Heart left ventricle (tissue), 16 donors: ENCODE results near the gene CMKLR1. TPM values are rescaled to one million over a fixed set of nuclear protein-coding genes. Genes with fewer than 3 reads are reported as not detected.

Experiments
- ATAC-seq, 4 donors: fragments of 200-7000 bp; cut with Tn5 transposase; one replicate each; pipeline ENCODE4 v1.9.1; 2020 to 2022; ENCODE audit warnings: moderate library complexity in 4 of 4, mild to moderate bottlenecking in 3 of 4, moderate number of reproducible peaks in 1 of 4
- DNase-seq, 5 donors: peaks; one replicate each; pipeline ENCODE4 v3.0.0-alpha.2; 2020
- H3K27ac ChIP-seq, 12 donors: fragments of 200-600 bp; sonication (generic) in 4 of 12; one replicate each; pipeline versions ENCODE4 v1.5.0 to v1.8.0; 2016 to 2022; ENCODE audit warnings: mild to moderate bottlenecking in 2 of 12
- H3K27me3 ChIP-seq, 9 donors: fragments of 200-600 bp; sonication (generic) in 2 of 9; one replicate each; pipeline versions ENCODE4 v1.5.1 to v1.8.0; 2016 to 2022; ENCODE audit warnings: mild to moderate bottlenecking in 3 of 9
- H3K36me3 ChIP-seq, 9 donors: fragments of 200-600 bp; sonication (generic) in 2 of 9; one replicate each; pipeline versions ENCODE4 v1.5.0 to v1.8.0; 2018 to 2022; ENCODE audit warnings: mild to moderate bottlenecking in 2 of 9
- H3K4me1 ChIP-seq, 12 donors: fragments of 200-600 bp; sonication (generic) in 4 of 12; one replicate each; pipeline versions ENCODE4 v1.5.0 to v1.8.0; 2016 to 2022; ENCODE audit warnings: mild to moderate bottlenecking in 3 of 12
- H3K4me3 ChIP-seq, 12 donors: fragments of 200-600 bp; sonication (generic) in 4 of 12; one replicate each; pipeline versions ENCODE4 v1.5.0 to v1.8.0; 2017 to 2022; ENCODE audit warnings: mild to moderate bottlenecking in 9 of 12, moderate library complexity in 4 of 12
- H3K9me3 ChIP-seq, 12 donors: fragments of 200-600 bp; sonication (generic) in 4 of 12; one replicate each; pipeline versions ENCODE4 v1.5.0 to v1.8.0; 2016 to 2022; ENCODE audit warnings: mild to moderate bottlenecking in 1 of 12
- POLR2A ChIP-seq, 2 donors: fragments of 450-650 bp; IDR thresholded peaks; one replicate each; pipeline ENCODE4 v1.6.1; 2017; ENCODE audit warnings: antibody characterized with exemption in 2 of 2, mild to moderate bottlenecking in 2 of 2, moderate library complexity in 2 of 2
- WGBS, 4 donors: extraction: QIAGEN DNeasy Blood & Tissue Kit in 2 of 4; methylation state at CpG; one replicate each; pipeline versions ENCODE4 v1.1.5 to v1.1.7; 2013 to 2018; 5-methylcytosine and 5-hydroxymethylcytosine counted together
- intact Hi-C, 10 donors: fragments of 100-400 bp; cut with DNase I; formaldehyde crosslinking; loops; one replicate each; pipeline versions ENCODE4 v1.11.1 to v1.14.2; 2022
- polyA plus RNA-seq, 2 donors: library from polyadenylated mRNA; stranded (reverse); fragments of 200-250 nt; gene quantifications; one replicate each; pipeline ENCODE4 v1.2.3, GENCODE V29; 2013
- total RNA-seq, 9 donors: library from RNA; depleted of rRNA in 2 of 9; stranded (reverse); fragments of >200 nt in 2 of 9; fragmentation: NEBNext Ultra II Directional in 3 of 9; extraction: Animal tissue kit (Norgen Biotek cat#: 25700) in 3 of 9; gene quantifications; one replicate each; pipeline versions ENCODE4 v1.1.0 to v1.2.4, GENCODE V29; 2016 to 2023
- TF ChIP-seq, protein P1 (sequence below), 12 donors: fragments of 200-600 bp; sonication (generic) in 4 of 12; IDR thresholded peaks; one replicate each; pipeline versions ENCODE4 v1.5.0 to v1.8.0; 2018 to 2022; ENCODE audit warnings: antibody characterized with exemption in 12 of 12, mild to moderate bottlenecking in 5 of 12
- donor health status: ischemic (EF 13 %, LVEDD 7.1; RV severe dilation, severe dysfunction).
- donor health status: healthy with polysubstance abuse.
- donor health status: DM: no; HTN: yes; CAD: no.
- donor health status: DM: no; HTN: no; CAD: no.
- donor health status: ischemic (EF 25% LVEDD 6.9; RV normal size, moderate dysfunction).
- donor health status: ischemic (EF 25% LVEDD 5.7; RV mildly dilated, moderate dysfunction).
- donor health status: healthy.
- donor health status: DM: yes; HTN: yes; CAD: no.
- donor health status: ischemic (EF 35%, LVEDD 5.7; RV mildly dilated, moderate dysfunction).
- donor health status: nonischemic (EF 11% LVEDD 7.7; RV severe dilation, severe dysfunction).
- donor health status: DM: yes; HTN: yes; CAD: no.
- donor health status: PGD.
- donor health status: ischemic (EF 29% LVEDD 5.4; RV normal size, mild dysfunction).
- donor health status: nonischemic (EF 23%, LVEDD 6.1; RV moderate dilation, normal function).

CMKLR1 gene
- total and polyA plus RNA-seq, 11 donors: 2.0 to 47.3 (median 7.0) TPM

DNA sequence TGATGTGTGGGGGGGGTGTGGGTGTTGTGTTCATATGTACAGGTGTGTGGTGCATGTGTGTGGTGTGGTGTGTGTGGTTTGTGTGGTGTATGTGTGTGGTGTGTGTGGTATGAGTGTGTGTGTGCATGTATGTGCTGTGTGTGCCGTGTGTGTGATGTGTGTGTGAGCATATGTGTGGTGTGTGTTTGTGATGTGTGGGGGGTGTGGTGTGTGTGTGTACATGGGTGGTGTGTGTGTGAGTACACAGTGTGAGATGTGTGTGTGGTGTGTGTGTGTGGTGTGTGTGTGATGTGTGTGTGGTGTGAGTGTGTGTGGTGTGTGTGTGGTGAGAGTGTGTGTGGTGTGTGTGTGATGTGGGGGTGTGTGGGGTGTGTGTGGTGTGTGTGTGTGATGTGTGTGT, 24.5 kb upstream of the CMKLR1 start:
- ATAC-seq (no peak), DNase-seq (no peak)
- Histone ChIP-seq H3K9me3 (no peaks in the 10 kb centered on the region), H3K4me1 (peaks cover 0 to 10% (median 0%) of the 10 kb centered on the region in 12 donors), H3K36me3 (no peaks in the 10 kb centered on the region), H3K4me3 (no peak overlapping the region), H3K27ac (no peak overlapping the region), H3K27me3 (peaks cover 0 to 7% (median 0%) of the 10 kb centered on the region in 9 donors)
- intact Hi-C loops: no loop called here
- no peak for TF ChIP-seq POLR2A (IDR thresholded peaks at IDR 0.05)
- TF ChIP-seq, protein P1, sequence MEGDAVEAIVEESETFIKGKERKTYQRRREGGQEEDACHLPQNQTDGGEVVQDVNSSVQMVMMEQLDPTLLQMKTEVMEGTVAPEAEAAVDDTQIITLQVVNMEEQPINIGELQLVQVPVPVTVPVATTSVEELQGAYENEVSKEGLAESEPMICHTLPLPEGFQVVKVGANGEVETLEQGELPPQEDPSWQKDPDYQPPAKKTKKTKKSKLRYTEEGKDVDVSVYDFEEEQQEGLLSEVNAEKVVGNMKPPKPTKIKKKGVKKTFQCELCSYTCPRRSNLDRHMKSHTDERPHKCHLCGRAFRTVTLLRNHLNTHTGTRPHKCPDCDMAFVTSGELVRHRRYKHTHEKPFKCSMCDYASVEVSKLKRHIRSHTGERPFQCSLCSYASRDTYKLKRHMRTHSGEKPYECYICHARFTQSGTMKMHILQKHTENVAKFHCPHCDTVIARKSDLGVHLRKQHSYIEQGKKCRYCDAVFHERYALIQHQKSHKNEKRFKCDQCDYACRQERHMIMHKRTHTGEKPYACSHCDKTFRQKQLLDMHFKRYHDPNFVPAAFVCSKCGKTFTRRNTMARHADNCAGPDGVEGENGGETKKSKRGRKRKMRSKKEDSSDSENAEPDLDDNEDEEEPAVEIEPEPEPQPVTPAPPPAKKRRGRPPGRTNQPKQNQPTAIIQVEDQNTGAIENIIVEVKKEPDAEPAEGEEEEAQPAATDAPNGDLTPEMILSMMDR (IDR thresholded peaks at IDR 0.05): no peak
- WGBS, 4 donors: 50 to 98% (median 96%) methylated on average over 1 of the region's 1 CpG

DNA sequence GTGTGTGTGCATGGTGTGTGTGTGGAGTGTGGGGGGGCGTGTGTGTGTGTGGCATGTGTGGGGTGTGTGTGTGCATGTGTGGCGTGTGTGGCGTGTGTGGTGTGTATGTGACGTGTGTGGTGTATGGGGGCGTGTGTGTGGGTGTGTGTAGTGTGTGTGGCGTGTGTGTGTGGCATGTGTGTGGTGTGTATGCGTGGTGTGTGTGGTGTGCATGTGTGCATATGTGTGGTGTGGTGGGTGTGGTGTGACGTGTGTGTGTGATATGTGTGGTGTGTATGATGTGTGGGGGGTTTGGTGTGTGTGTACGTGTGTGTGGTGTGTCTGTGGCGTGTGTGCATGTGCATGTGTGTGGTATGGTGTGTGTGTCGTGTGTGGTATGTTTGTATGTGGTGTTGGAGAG, 24.1 kb upstream of the CMKLR1 start:
- H3K4me3 ChIP-seq: no peak overlapping the region
- DNase-seq (no peak), ATAC-seq (no peak)
- WGBS, 4 donors: 69 to 93% (median 91%) methylated on average over 11 of the region's 11 CpGs
- H3K4me1 ChIP-seq: peaks cover 0 to 6% (median 0%) of the 10 kb centered on the region in 12 donors
- H3K36me3 ChIP-seq: no peaks in the 10 kb centered on the region
- no peak overlapping the region for H3K27ac ChIP-seq
- intact Hi-C loops: no loop called here
- TF ChIP-seq, protein P1 (IDR thresholded peaks at IDR 0.05): no peak
- no peak for TF ChIP-seq POLR2A (IDR thresholded peaks at IDR 0.05)
- peaks cover 0 to 10% (median 0%) of the 10 kb centered on the region in 9 donors for H3K27me3 ChIP-seq
- no peaks in the 10 kb centered on the region for H3K9me3 ChIP-seq

DNA sequence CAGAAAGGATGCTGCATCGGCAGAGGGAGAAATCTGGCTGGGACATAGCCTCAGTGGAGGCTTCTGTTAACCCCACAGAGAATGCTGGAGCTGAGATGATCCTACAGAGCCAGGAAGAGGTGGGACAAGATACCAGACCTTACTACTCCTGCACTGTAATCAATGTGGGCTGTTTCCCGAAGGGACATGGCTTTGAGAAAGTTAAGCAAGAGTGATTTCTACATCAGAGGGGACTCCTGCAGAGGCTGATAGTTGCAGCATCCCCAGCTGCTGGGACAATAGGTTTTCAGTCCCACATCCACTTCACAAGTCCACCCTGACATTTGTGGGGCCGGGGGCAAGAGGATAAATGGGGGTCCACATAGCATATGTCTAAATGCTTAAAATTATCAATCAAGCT, 22.5 kb upstream of the CMKLR1 start:
- no peak for TF ChIP-seq POLR2A (IDR thresholded peaks at IDR 0.05)
- TF ChIP-seq, protein P1 (IDR thresholded peaks at IDR 0.05): no peak
- no peak overlapping the region for H3K4me3 ChIP-seq
- no peaks in the 10 kb centered on the region for H3K9me3 ChIP-seq
- DNase-seq (no peak), ATAC-seq (no peak)
- no peak overlapping the region for H3K27ac ChIP-seq
- no peaks in the 10 kb centered on the region for H3K4me1 ChIP-seq
- 70 to 86% (median 76%) methylated on average over 3 of the region's 3 CpGs for WGBS, 4 donors
- intact Hi-C loops: no loop called here
- H3K36me3 ChIP-seq: no peaks in the 10 kb centered on the region
- H3K27me3 ChIP-seq: peaks cover 0 to 10% (median 0%) of the 10 kb centered on the region in 9 donors

DNA sequence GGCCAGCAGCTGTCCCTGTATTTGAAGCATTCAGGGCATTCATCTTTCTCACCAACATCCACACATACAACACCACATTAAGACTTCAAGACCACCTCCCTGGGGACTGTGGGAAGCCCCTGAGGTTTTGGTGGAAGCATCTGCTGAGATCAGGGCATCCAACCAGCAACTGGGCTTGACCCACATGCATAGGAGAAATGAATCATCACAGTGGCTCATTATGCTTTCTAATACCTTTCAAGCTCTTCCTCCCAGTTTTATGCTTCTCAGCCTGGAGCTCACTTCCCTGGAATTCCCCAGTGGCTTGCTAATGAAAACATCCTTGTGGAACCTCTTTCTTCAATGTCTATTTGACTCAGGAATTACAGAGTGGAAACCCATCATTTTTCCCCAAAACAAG, 21.4 kb upstream of the CMKLR1 start:
- intact Hi-C loops: no loop called here
- DNase-seq (no peak), ATAC-seq (no peak)
- Histone ChIP-seq H3K4me3 (no peak overlapping the region), H3K27ac (no peak overlapping the region), H3K9me3 (no peaks in the 10 kb centered on the region), H3K4me1 (no peaks in the 10 kb centered on the region), H3K27me3 (peaks cover 0 to 10% (median 0%) of the 10 kb centered on the region in 9 donors), H3K36me3 (no peaks in the 10 kb centered on the region)
- no peak for TF ChIP-seq POLR2A (IDR thresholded peaks at IDR 0.05)
- TF ChIP-seq, protein P1 (IDR thresholded peaks at IDR 0.05): no peak
